CD14-positive monocyte (primary cell): ENCODE results near the gene GRHPR. TPM values are rescaled to one million over a fixed set of nuclear protein-coding genes. Genes with fewer than 3 reads are reported as not detected.

Source experiments
- DNase-seq, 3 donors: peaks; one replicate each; pipeline ENCODE4 v3.0.0-alpha.2; 2011 to 2022
- H2AFZ ChIP-seq: 2 replicates; pipeline ENCODE4 v1.6.0; 2012; ENCODE audit warnings: mild to moderate bottlenecking, low read depth, low read length, inconsistent platforms; ENCODE audit not compliant: insufficient read depth, poor library complexity, severe bottlenecking
- H3K27ac ChIP-seq, 2 donors: 1 replicate in 1 of 2; 2 replicates in 1 of 2; pipeline ENCODE4 v1.5.1; 2012 to 2013; ENCODE audit warnings: low read length in 2 of 2, control low read depth in 1 of 2, inconsistent platforms in 1 of 2, low read depth in 1 of 2, mild to moderate bottlenecking in 1 of 2
- H3K27me3 ChIP-seq, 2 donors: one replicate each; pipeline versions ENCODE4 v1.6.0 to v1.6.1; 2011 to 2013; ENCODE audit warnings: low read length in 2 of 2; ENCODE audit not compliant: control insufficient read depth in 2 of 2, insufficient read depth in 2 of 2
- H3K36me3 ChIP-seq, 2 donors: replicated peaks in 1 of 2; 1 replicate in 1 of 2; 2 replicates in 1 of 2; pipeline versions ENCODE4 v1.5.1 to v1.6.1; 2012 to 2013; ENCODE audit warnings: low read length in 2 of 2, control low read depth in 1 of 2, inconsistent platforms in 1 of 2, mild to moderate bottlenecking in 1 of 2; ENCODE audit not compliant: insufficient read depth in 2 of 2, control insufficient read depth in 1 of 2
- H3K4me1 ChIP-seq, 2 donors: 1 replicate in 1 of 2; 2 replicates in 1 of 2; pipeline versions ENCODE4 v1.5.1 to v1.6.1; 2012 to 2013; ENCODE audit warnings: low read length in 2 of 2, control low read depth in 1 of 2, inconsistent platforms in 1 of 2, mild to moderate bottlenecking in 1 of 2, moderate library complexity in 1 of 2; ENCODE audit not compliant: insufficient read depth in 2 of 2, control insufficient read depth in 1 of 2
- H3K4me2 ChIP-seq: replicated peaks from 2 replicates; pipeline ENCODE3; 2012; ENCODE audit warnings: low read length, moderate library complexity, mild to moderate bottlenecking; ENCODE audit not compliant: poor library complexity, severe bottlenecking; ENCODE audit errors: extremely low read depth
- H3K4me3 ChIP-seq, 3 experiments: fragments of 200-600 bp in 1 of 3; sonication (generic) in 1 of 3; replicated peaks in 1 of 3; 1 replicate in 2 of 3; 2 replicates in 1 of 3; pipeline ENCODE4 v1.5.1; 2011 to 2013; ENCODE audit warnings: low read length in 3 of 3, mild to moderate bottlenecking in 3 of 3, control low read depth in 2 of 3, low read depth in 2 of 3, inconsistent platforms in 1 of 3, moderate library complexity in 1 of 3
- H3K79me2 ChIP-seq: 2 replicates; pipeline ENCODE4 v1.6.0; 2012; ENCODE audit warnings: mild to moderate bottlenecking, control low read depth, inconsistent platforms, low read length, moderate library complexity; ENCODE audit not compliant: insufficient read depth
- H3K9ac ChIP-seq: 2 replicates; pipeline ENCODE4 v1.6.0; 2017; ENCODE audit warnings: low read length, mild to moderate bottlenecking; ENCODE audit not compliant: insufficient read depth, poor library complexity, severe bottlenecking
- H3K9me3 ChIP-seq, 2 donors: replicated peaks in 1 of 2; 1 replicate in 1 of 2; 2 replicates in 1 of 2; pipeline versions ENCODE4 v1.5.1 to v1.6.1; 2012 to 2013; ENCODE audit warnings: low read length in 2 of 2, control low read depth in 1 of 2; ENCODE audit not compliant: control insufficient read depth in 1 of 2, insufficient read depth in 1 of 2
- H4K20me1 ChIP-seq: 2 replicates; pipeline ENCODE4 v1.6.0; 2012; ENCODE audit warnings: mild to moderate bottlenecking, low read length, control low read depth, moderate library complexity; ENCODE audit not compliant: insufficient read depth
- H3K27ac Mint-ChIP-seq, 7 donors: one replicate each; pipeline ENCODE4 v1.8.0; 2020; ENCODE audit warnings: mild to moderate bottlenecking in 7 of 7, mixed read lengths in 7 of 7, moderate library complexity in 6 of 7, inconsistent platforms in 2 of 7
- H3K27me3 Mint-ChIP-seq, 3 donors: one replicate each; pipeline ENCODE4 v1.8.0; 2021 to 2022; ENCODE audit warnings: low read depth in 3 of 3, mild to moderate bottlenecking in 3 of 3, mixed read lengths in 3 of 3, moderate library complexity in 3 of 3, inconsistent platforms in 1 of 3
- H3K36me3 Mint-ChIP-seq, 2 donors: one replicate each; pipeline ENCODE4 v1.8.0; 2020; ENCODE audit warnings: mixed read lengths in 2 of 2, inconsistent platforms in 1 of 2, mild to moderate bottlenecking in 1 of 2
- H3K4me1 Mint-ChIP-seq: one replicate; pipeline ENCODE4 v1.8.0; 2020; ENCODE audit warnings: mild to moderate bottlenecking, mixed read lengths
- H3K4me3 Mint-ChIP-seq, 2 donors: one replicate each; pipeline ENCODE4 v1.8.0; 2020; ENCODE audit warnings: mild to moderate bottlenecking in 2 of 2, mixed read lengths in 2 of 2, moderate library complexity in 1 of 2
- H3K9me3 Mint-ChIP-seq, 7 donors: one replicate each; pipeline ENCODE4 v1.8.0; 2020 to 2022; ENCODE audit warnings: mixed read lengths in 7 of 7, mild to moderate bottlenecking in 6 of 7, moderate library complexity in 6 of 7, inconsistent platforms in 2 of 7
- CTCF ChIP-seq: fragments of 200-600 bp; IDR thresholded peaks from one replicate; pipeline ENCODE4 v1.8.0; 2022; ENCODE audit warnings: antibody characterized with exemption, mild to moderate bottlenecking
- WGBS: methylation state at CpG from one replicate; pipeline ENCODE4 v1.1.5; 2013; ENCODE audit warnings: missing lambda C conversion rate; ENCODE audit not compliant: insufficient coverage; 5-methylcytosine and 5-hydroxymethylcytosine counted together
- intact Hi-C, 2 donors: fragments of 100-400 bp; cut with micrococcal nuclease; formaldehyde crosslinking; loops; one replicate each; pipeline versions ENCODE4 v1.15.0 to v1.15.1; 2023
- polyA plus RNA-seq, 3 donors: library from polyadenylated mRNA; depleted of rRNA in 1 of 3; unstranded in 2 of 3; stranded (reverse) in 1 of 3; fragments of 300-500 nt in 2 of 3; fragments of >200 nt in 1 of 3; fragmentation: Illumina TruSeq in 2 of 3; gene quantifications; 1 replicate in 2 of 3; 2 replicates in 1 of 3; pipeline ENCODE4 v1.2.3, GENCODE V29; 2012 to 2021

The GRHPR gene
- polyA plus RNA-seq, 3 donors: 73.8 to 96.6 (median 80.9) TPM

GRCh38 chr9:37407468-37407867, 15.0 kb upstream of the GRHPR start:
- no peak overlapping the region for H3K4me3 ChIP-seq
- Mint-ChIP-seq H3K27ac (no peak overlapping the region), H3K36me3 (no peaks in the 10 kb centered on the region), H3K4me3 (no peak overlapping the region), H3K9me3 (no peaks in the 10 kb centered on the region), H3K4me1 (no peaks in the 10 kb centered on the region), H3K27me3 (peaks cover 0 to 5% (median 0%) of the 10 kb centered on the region in 3 donors)
- intact Hi-C loops: no loop called here
- H3K27ac ChIP-seq: no peak overlapping the region
- no peaks in the 10 kb centered on the region for H3K79me2 ChIP-seq
- no CpG with 5 or more reads among the region's 2 CpGs for WGBS
- H3K4me2 ChIP-seq: no peak overlapping the region
- TF ChIP-seq CTCF: peak; percentile 16
- no peaks in the 10 kb centered on the region for H3K4me1 ChIP-seq
- H3K9ac ChIP-seq: no peak overlapping the region
- H2AFZ ChIP-seq: no peak overlapping the region
- no peaks in the 10 kb centered on the region for H4K20me1 ChIP-seq
- H3K36me3 ChIP-seq: no peaks in the 10 kb centered on the region
- H3K27me3 ChIP-seq: no peaks in the 10 kb centered on the region
- H3K9me3 ChIP-seq: no peaks in the 10 kb centered on the region
- no peak for DNase-seq

- no peak overlapping the region for H3K4me2 ChIP-seq
- H3K27ac ChIP-seq: no peak overlapping the region
- no peak overlapping the region for H3K4me3 Mint-ChIP-seq
- no peaks in the 10 kb centered on the region for H3K79me2 ChIP-seq
- peak in 1 of 3 donors; percentile 17 for DNase-seq
- H3K9me3 ChIP-seq: no peaks in the 10 kb centered on the region
- no peaks in the 10 kb centered on the region for H3K4me1 ChIP-seq
- H3K27ac Mint-ChIP-seq: no peak overlapping the region
- WGBS: 93% methylated on average over 21 of the region's 22 CpGs
- no peaks in the 10 kb centered on the region for H3K36me3 Mint-ChIP-seq
- H2AFZ ChIP-seq: no peak overlapping the region
- no peaks in the 10 kb centered on the region for H3K27me3 ChIP-seq
- H3K4me3 ChIP-seq: no peak overlapping the region
- TF ChIP-seq CTCF: no peak
- no peaks in the 10 kb centered on the region for H3K36me3 ChIP-seq
- H3K9ac ChIP-seq: no peak overlapping the region
- H3K27me3 Mint-ChIP-seq: peaks cover 0 to 2% (median 0%) of the 10 kb centered on the region in 3 donors
- no peaks in the 10 kb centered on the region for H3K4me1 Mint-ChIP-seq
- H4K20me1 ChIP-seq: no peaks in the 10 kb centered on the region
- H3K9me3 Mint-ChIP-seq: no peaks in the 10 kb centered on the region
- intact Hi-C loops: no loop called here
Observed at GRCh38 chr9:37408933-37409710, 13.4 kb upstream of the GRHPR start.
